ENCODE results near the gene HMCN2.

DNA sequence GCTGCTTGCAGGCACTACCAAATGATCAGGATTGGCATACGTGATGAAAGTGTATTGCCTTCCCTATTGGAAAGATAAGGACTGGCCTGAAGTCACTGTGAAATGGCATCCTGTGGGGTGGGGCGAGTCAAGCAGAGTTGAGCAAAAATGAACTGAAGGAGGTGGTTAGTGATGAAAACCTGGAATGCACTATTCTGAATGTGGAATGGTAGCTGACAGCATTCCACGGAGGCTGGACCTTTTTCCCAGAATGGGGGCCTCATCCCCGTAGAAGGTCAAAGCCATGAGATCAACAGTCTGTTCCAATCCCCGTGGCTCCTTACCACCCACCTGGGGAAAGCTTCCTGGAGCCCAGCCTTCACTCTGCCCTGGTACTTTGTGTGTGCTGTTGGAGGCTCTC, 216.9 kb downstream of the HMCN2 start:
- TF ChIP-seq EZH2phosphoT487 (IDR thresholded peaks at IDR 0.05; ENCODE audit: low read length): no peak
- no peak for TF ChIP-seq CTCF (IDR thresholded peaks at IDR 0.05; ENCODE audit: low read length)
- no peak for TF ChIP-seq EZH2 (optimal IDR thresholded peaks at IDR 0.05; ENCODE audit: low read depth, low read length)
